PFSK-1 (cell line): ENCODE data around the gene REPIN1.

Experiments used
- FOXP2 ChIP-seq: optimal IDR thresholded peaks from 2 replicates; pipeline ENCODE3; 2011; ENCODE audit warnings: borderline replicate concordance, control low read depth, inconsistent platforms; ENCODE audit not compliant: insufficient read depth; ENCODE audit errors: extremely low read length, extremely low read depth
- POLR2AphosphoS5 ChIP-seq: IDR thresholded peaks from 2 replicates; pipeline ENCODE4 v1.6.1; 2012; ENCODE audit warnings: low read depth, mild to moderate bottlenecking, control low read depth, low read length, moderate library complexity
- SIN3A ChIP-seq: IDR thresholded peaks from 2 replicates; pipeline ENCODE4 v1.6.1; 2012; ENCODE audit warnings: mild to moderate bottlenecking, low read length, moderate library complexity, borderline replicate concordance; ENCODE audit not compliant: insufficient read depth
- TAF1 ChIP-seq: IDR thresholded peaks from 2 replicates; pipeline ENCODE4 v1.6.1; 2012; ENCODE audit warnings: low read length, control low read depth, borderline replicate concordance; ENCODE audit not compliant: insufficient read depth
- TF ChIP-seq, protein P1 (sequence below), 2 experiments: IDR thresholded peaks; 2 replicates each; pipeline versions ENCODE4 v1.6.1 to v1.8.0; 2011 to 2012; ENCODE audit warnings: low read depth in 2 of 2, low read length in 2 of 2, control low read depth in 1 of 2, inconsistent platforms in 1 of 2, mild to moderate bottlenecking in 1 of 2, moderate library complexity in 1 of 2; ENCODE audit not compliant: insufficient read depth in 1 of 2

Gene REPIN1

DNA sequence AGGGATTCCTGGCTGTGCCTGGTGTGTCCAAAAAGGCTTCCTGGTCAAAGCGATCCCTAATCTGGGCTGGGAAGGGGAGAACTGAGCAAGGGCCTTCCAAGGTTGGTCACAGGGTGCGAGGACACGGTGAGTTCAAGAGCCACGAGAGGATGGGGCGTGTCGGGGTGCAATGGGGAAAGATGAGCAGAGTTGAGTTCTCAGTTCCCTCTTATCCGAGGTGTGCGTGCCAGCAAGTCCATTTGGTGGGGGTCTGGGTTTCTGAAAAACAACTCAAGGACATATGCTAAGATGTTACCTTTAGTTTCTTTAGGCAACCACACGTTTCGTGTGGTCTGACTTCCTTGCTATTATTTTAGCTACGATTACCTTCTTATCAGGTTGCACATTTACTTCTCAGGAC, 11.8 kb downstream of the REPIN1 start:
- TF ChIP-seq POLR2AphosphoS5: no peak
- TF ChIP-seq, protein P1, sequence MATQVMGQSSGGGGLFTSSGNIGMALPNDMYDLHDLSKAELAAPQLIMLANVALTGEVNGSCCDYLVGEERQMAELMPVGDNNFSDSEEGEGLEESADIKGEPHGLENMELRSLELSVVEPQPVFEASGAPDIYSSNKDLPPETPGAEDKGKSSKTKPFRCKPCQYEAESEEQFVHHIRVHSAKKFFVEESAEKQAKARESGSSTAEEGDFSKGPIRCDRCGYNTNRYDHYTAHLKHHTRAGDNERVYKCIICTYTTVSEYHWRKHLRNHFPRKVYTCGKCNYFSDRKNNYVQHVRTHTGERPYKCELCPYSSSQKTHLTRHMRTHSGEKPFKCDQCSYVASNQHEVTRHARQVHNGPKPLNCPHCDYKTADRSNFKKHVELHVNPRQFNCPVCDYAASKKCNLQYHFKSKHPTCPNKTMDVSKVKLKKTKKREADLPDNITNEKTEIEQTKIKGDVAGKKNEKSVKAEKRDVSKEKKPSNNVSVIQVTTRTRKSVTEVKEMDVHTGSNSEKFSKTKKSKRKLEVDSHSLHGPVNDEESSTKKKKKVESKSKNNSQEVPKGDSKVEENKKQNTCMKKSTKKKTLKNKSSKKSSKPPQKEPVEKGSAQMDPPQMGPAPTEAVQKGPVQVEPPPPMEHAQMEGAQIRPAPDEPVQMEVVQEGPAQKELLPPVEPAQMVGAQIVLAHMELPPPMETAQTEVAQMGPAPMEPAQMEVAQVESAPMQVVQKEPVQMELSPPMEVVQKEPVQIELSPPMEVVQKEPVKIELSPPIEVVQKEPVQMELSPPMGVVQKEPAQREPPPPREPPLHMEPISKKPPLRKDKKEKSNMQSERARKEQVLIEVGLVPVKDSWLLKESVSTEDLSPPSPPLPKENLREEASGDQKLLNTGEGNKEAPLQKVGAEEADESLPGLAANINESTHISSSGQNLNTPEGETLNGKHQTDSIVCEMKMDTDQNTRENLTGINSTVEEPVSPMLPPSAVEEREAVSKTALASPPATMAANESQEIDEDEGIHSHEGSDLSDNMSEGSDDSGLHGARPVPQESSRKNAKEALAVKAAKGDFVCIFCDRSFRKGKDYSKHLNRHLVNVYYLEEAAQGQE (IDR thresholded peaks at IDR 0.05; ENCODE audit: insufficient read depth in 1 of 2, low read depth in 2 of 2, low read length in 2 of 2): no peak
- no peak for TF ChIP-seq TAF1
- no peak for TF ChIP-seq SIN3A
- no peak for TF ChIP-seq FOXP2

DNA sequence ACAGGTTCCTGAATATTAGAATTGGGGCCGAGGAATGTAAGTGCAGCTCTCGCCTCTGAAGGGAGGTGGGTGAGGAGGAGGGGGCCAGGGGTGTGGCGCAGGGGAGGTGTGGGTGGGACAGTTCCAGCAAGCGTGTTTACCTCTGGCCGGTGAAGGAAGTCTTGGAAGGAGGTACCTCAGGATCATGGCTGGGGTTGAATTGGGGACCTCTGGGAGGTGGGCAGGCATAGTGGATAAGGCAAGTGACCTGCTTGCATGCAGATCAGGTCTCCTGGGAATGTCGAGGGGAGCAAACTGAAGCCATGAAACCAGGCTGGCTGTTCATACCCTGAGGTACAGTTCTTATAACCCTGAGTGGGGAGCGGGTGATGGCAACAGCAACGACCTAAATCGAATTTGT, 12.5 kb downstream of the REPIN1 start:
- TF ChIP-seq TAF1 (no peak), SIN3A (no peak), FOXP2 (no peak), POLR2AphosphoS5 (no peak)
- TF ChIP-seq, protein P1 (IDR thresholded peaks at IDR 0.05; ENCODE audit: insufficient read depth in 1 of 2, low read depth in 2 of 2, low read length in 2 of 2): no peak

DNA sequence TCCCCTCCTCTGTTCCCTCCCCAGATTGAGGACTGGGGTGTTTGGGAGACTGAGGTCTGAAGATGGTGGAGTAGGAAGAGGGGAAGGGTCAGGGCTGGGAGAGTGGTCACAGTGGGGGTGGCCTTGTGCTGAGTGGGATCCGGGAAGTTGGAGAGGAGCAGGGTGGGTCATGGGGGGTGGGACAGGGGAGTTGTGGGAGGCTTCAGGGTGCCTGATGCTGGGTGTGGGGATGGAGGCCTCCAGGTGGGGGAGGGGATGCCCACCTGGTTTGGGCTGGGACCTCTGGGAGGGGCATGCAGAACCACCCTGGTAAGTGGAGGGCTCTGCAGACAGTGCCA, 13.1 kb downstream of the REPIN1 start:
- TF ChIP-seq POLR2AphosphoS5 (no peak), FOXP2 (no peak), TAF1 (no peak), SIN3A (no peak)
- TF ChIP-seq, protein P1 (IDR thresholded peaks at IDR 0.05; ENCODE audit: insufficient read depth in 1 of 2, low read depth in 2 of 2, low read length in 2 of 2): no peak

DNA sequence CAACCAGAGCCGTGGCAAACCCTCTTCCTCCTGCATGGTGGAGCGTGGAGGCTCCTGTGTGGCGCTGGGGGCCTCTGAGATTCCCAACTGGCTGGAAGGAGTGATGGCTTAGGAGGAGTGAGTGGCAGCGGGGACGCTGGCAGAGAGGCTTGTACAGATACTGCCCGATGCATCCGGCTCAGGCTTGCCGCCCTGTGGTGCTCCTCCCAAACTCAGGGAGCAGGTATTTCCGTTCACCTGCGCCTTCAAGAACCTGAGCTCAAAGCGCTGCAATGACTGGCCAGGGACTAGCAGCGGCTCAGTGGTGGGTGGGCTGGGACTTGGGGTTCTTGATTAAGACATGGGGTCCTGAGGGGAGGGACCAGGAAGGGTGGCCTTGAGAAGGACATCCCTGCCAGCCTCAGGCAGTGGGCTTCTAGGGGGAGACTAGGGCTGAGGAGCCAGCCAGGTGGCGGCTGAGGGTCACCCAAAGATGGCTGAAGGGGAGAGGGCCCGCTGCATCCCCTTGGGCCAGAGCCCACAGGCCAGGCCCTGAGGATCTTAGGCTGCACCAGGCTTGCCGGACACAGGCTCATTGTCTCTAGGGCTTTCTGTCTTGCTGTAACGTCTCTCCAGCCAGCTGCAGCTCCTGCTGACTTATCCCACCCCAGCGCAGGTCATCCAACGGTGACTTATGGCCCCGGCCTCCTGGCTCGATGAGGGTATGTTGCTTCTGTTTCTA, 13.7 kb downstream of the REPIN1 start:
- TF ChIP-seq TAF1 (no peak), POLR2AphosphoS5 (no peak), SIN3A (no peak), FOXP2 (no peak)
- TF ChIP-seq, protein P1 (IDR thresholded peaks at IDR 0.05; ENCODE audit: insufficient read depth in 1 of 2, low read depth in 2 of 2, low read length in 2 of 2): no peak

DNA sequence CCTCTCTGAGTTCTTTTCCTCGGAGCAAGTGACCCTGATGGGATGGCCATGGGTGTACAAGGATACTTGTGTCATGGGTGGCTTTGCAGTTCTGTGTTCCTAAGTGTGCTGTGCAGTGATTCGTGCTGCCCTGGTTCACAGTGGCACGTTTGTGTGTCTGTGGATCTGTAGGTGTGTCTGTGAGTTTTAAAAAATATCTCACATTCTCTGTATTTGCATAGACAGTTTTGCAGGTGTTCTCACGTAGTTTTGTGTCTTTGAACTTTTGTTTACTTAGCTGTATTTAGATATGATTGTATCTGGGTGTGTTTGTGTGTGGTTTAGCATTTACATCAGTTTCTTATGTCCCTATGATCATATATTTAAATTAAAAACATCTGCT, 14.2 kb downstream of the REPIN1 start:
- TF ChIP-seq SIN3A (no peak), FOXP2 (no peak), TAF1 (no peak), POLR2AphosphoS5 (no peak)
- TF ChIP-seq, protein P1 (IDR thresholded peaks at IDR 0.05; ENCODE audit: insufficient read depth in 1 of 2, low read depth in 2 of 2, low read length in 2 of 2): no peak
